Activated CD8-positive, alpha-beta memory T cell treated with anti-CD3 and anti-CD28 coated beads, Interleukin-2, amount 10 ng/mL, durations not matched to agents 7 days and 5 days (primary cell): Measurements from ENCODE around the gene CTSO. TPM values are rescaled to one million over a fixed set of nuclear protein-coding genes. Genes with fewer than 3 reads are reported as not detected.
"Not testable (repeated sequence)": the region's sequence is repeated elsewhere in the genome, so short reads cannot be mapped to it uniquely, and the experiment has no call there.

ENCODE experiments used
- ATAC-seq: fragments of 150-1000 bp; cut with Tn5 transposase; one replicate; pipeline ENCODE4 v1.10.0; 2021; ENCODE audit warnings: moderate library complexity
- CTCF ChIA-PET: fragments of 350-600 bp; sonication (Branson Sonifier 250); formaldehyde crosslinking; loops from one replicate; lab custom pipeline; 2021; ENCODE audit warnings: antibody characterized with exemption; lab: Charles Lee
- DNase-seq: peaks from one replicate; pipeline ENCODE4 v3.0.0-alpha.2; 2020
- H3K27ac Mint-ChIP-seq: one replicate; pipeline ENCODE4 v1.8.0; 2021; ENCODE audit warnings: mild to moderate bottlenecking, mixed read lengths
- H3K27me3 Mint-ChIP-seq: one replicate; pipeline ENCODE4 v1.8.0; 2021; ENCODE audit warnings: mixed read lengths
- H3K36me3 Mint-ChIP-seq: one replicate; pipeline ENCODE4 v1.8.0; 2021; ENCODE audit warnings: mild to moderate bottlenecking, mixed read lengths
- H3K4me1 Mint-ChIP-seq: one replicate; pipeline ENCODE4 v1.8.0; 2021; ENCODE audit warnings: mixed read lengths
- H3K4me3 Mint-ChIP-seq: one replicate; pipeline ENCODE4 v1.8.0; 2021; ENCODE audit warnings: mild to moderate bottlenecking, moderate library complexity, mixed read lengths
- H3K9me3 Mint-ChIP-seq: one replicate; pipeline ENCODE4 v1.8.0; 2022; ENCODE audit warnings: low read depth, mixed read lengths
- total RNA-seq, 2 experiments: library from RNA; stranded (reverse); gene quantifications; one replicate each; pipeline ENCODE4 v1.2.3, GENCODE V29; 2021

Gene CTSO
- total RNA-seq, 2 experiments from 2014 or later: 3.0 to 3.4 TPM

DNA sequence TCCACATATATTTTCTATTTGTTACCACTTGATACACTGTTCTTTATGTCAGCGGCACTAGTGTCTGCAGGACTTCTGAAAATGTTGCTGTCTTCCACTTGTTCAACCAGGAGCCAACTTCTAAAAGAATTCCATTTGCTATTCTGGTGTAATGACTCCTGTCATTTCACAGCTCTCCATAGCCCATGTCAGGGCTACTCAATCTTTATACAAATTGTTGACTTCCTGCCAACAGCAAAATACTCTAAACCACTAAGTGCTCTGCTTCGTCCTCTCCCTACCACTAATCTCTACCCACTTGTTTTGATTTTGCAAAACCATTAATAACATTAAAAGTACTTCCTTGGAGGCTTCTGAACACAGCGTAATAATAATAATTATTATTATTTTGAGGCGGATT, 7.2 kb downstream of the CTSO start:
- H3K36me3 Mint-ChIP-seq: no peaks in the 10 kb centered on the region
- CTCF ChIA-PET: no interaction called here
- no peak overlapping the region for H3K4me3 Mint-ChIP-seq
- H3K9me3 Mint-ChIP-seq: no peaks in the 10 kb centered on the region
- H3K27ac Mint-ChIP-seq: no peak overlapping the region
- no peaks in the 10 kb centered on the region for H3K27me3 Mint-ChIP-seq
- DNase-seq (no peak), ATAC-seq (no peak)
- H3K4me1 Mint-ChIP-seq: no peaks in the 10 kb centered on the region

- DNase-seq: no peak
- Mint-ChIP-seq H3K9me3 (no peaks in the 10 kb centered on the region), H3K4me3 (no peak overlapping the region), H3K36me3 (no peaks in the 10 kb centered on the region), H3K27ac (no peak overlapping the region), H3K4me1 (no peaks in the 10 kb centered on the region), H3K27me3 (no peaks in the 10 kb centered on the region)
- no peak for ATAC-seq
- CTCF ChIA-PET: interaction anchor here (1.0 kb wide), 1 partner anchor 9 kb away, joined by 3 read pairs; the partner anchor contains the start of gene CTSO
Observed at GRCh38 chr4:155944516-155944915, 9.2 kb downstream of the CTSO start.

DNA sequence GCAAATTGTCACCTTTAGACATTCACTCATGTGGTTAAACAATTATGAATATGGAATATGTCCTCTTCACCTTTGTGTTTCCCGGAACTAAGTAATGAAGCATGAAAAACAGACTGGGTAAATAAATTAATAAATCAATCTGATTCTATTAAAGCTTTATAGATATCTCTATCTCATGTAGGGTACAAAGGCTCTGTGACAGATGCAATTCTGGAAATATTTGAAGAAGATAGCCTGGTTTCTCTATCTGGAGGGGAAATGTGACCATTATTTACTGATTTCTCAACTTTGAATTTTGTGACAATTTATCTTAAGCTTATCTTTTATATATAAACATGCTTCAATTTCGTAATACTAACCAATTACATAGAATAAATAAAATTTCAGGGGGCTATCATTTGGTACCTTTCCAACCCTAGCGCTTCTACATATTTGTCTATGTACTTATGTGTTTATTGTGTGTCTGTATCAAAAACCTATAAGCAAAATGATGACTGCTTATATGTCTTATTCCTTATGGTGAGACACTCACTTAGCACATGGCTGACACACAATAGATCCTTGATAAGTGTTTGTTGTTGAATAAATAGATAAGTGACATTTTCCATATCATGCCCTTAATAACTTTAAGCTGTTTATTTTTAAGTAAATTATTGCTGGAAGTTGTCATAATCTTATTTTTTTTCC, 9.9 kb downstream of the CTSO start:
- no peaks in the 10 kb centered on the region for H3K4me1 Mint-ChIP-seq
- H3K4me3 Mint-ChIP-seq: no peak overlapping the region
- H3K27me3 Mint-ChIP-seq: no peaks in the 10 kb centered on the region
- H3K36me3 Mint-ChIP-seq: no peaks in the 10 kb centered on the region
- H3K9me3 Mint-ChIP-seq: no peaks in the 10 kb centered on the region
- CTCF ChIA-PET: interaction anchor here (0.8 to 1.0 kb wide), 2 partner anchors 9 to 10 kb away, joined by 3 to 4 read pairs; partner anchors contain the start of gene CTSO
- no peak overlapping the region for H3K27ac Mint-ChIP-seq
- no peak for ATAC-seq
- DNase-seq: no peak

- Mint-ChIP-seq H3K27ac (no peak overlapping the region), H3K36me3 (no peaks in the 10 kb centered on the region), H3K27me3 (no peaks in the 10 kb centered on the region), H3K9me3 (no peaks in the 10 kb centered on the region), H3K4me3 (no peak overlapping the region), H3K4me1 (no peaks in the 10 kb centered on the region)
- no peak for DNase-seq
- no peak for ATAC-seq
- CTCF ChIA-PET: interaction anchor here (1.2 kb wide), 1 partner anchor 12 kb away, joined by 4 read pairs; the partner anchor contains the start of gene CTSO
Observed at GRCh38 chr4:155941820-155942219, 11.8 kb downstream of the CTSO start.

GRCh38 chr4:155941085-155941790, 12.4 kb downstream of the CTSO start:
- Mint-ChIP-seq H3K27ac (no peak overlapping the region), H3K4me1 (no peaks in the 10 kb centered on the region), H3K4me3 (no peak overlapping the region), H3K36me3 (no peaks in the 10 kb centered on the region), H3K9me3 (no peaks in the 10 kb centered on the region), H3K27me3 (no peaks in the 10 kb centered on the region)
- CTCF ChIA-PET: interaction anchor here (1.2 kb wide), 1 partner anchor 12 kb away, joined by 4 read pairs; the partner anchor contains the start of gene CTSO
- ATAC-seq (no peak), DNase-seq (no peak)

DNA sequence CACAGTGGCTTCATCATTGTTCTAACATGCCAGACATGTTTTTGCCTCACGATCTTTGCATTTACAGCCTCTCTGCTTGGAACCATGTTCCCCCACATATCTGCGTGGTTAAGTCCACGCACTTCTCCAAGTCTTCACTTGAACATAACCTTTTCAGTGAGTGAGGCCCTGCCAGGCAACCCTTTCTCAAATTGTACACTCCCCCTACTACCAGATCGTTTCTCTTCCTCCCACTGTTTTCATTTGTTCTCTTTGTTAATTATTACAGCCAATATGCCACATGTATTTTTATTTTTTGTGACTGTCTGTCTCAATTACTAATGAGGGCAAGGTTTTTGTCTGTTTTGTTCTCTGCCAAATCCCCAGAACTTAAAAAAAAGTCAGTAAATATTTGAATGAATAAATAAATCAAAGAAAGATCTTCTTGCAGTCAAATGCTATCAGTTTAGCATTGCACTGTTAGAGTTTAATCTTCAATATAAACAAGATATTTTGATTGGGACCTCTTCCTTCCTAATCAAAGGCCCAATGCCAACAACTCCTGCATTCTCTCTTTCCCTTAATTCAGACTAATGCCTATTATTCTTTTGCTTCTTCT, 18.2 kb downstream of the CTSO start:
- Mint-ChIP-seq H3K27me3 (no peaks in the 10 kb centered on the region), H3K36me3 (no peaks in the 10 kb centered on the region), H3K27ac (no peak overlapping the region), H3K4me3 (no peak overlapping the region), H3K9me3 (no peaks in the 10 kb centered on the region), H3K4me1 (no peaks in the 10 kb centered on the region)
- ATAC-seq (no peak), DNase-seq (no peak)
- CTCF ChIA-PET: no interaction called here

- H3K36me3 Mint-ChIP-seq, DNase-seq, H3K4me1 Mint-ChIP-seq, ATAC-seq, H3K4me3 Mint-ChIP-seq, CTCF ChIA-PET, H3K27ac Mint-ChIP-seq, H3K9me3 Mint-ChIP-seq, H3K27me3 Mint-ChIP-seq: not testable (repeated sequence)
Observed at GRCh38 chr4:155934634-155935033, 19.0 kb downstream of the CTSO start.

DNA sequence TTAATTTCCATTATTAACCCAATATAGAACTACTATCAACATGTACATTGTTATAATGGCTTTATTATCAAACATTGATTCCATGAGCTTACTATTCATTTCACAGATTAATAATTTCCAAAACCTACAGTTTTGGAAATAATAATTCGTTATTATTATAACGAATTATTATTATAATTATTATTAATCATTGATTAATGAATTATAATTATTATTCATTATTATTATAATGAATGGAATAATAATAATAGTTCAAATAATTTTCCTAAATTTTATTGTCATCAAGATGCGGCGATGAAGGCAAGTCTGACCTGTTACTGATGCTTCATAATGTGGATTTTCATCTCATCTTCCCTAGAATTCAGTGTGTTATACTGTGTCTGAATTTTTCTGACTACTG, 22.0 kb downstream of the CTSO start:
- ATAC-seq: no peak
- no peak overlapping the region for H3K27ac Mint-ChIP-seq
- no peaks in the 10 kb centered on the region for H3K4me1 Mint-ChIP-seq
- CTCF ChIA-PET: no interaction called here
- H3K9me3 Mint-ChIP-seq: no peaks in the 10 kb centered on the region
- H3K4me3 Mint-ChIP-seq: no peak overlapping the region
- DNase-seq: no peak
- no peaks in the 10 kb centered on the region for H3K36me3 Mint-ChIP-seq
- no peaks in the 10 kb centered on the region for H3K27me3 Mint-ChIP-seq

DNA sequence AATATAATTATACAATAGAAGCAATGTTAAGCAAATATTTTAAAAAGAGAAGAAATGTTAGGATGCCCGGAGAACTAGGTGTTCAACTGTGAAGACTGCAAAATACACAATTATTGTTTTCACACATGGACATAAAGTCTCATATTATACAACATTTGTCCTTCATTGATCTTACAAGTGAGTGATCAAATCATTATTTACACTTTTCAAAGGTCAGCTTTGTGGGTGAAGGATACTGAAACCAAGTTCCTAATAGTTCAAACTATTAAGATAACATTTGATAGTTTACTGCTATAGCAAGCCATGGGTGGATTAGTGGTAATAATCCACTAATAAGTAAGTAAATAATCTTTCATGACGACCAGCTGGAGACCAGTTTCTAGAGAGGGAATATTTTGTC, 23.3 kb downstream of the CTSO start:
- no peaks in the 10 kb centered on the region for H3K27me3 Mint-ChIP-seq
- no peak overlapping the region for H3K27ac Mint-ChIP-seq
- no peaks in the 10 kb centered on the region for H3K9me3 Mint-ChIP-seq
- DNase-seq (no peak), ATAC-seq (no peak)
- no peaks in the 10 kb centered on the region for H3K36me3 Mint-ChIP-seq
- no peaks in the 10 kb centered on the region for H3K4me1 Mint-ChIP-seq
- CTCF ChIA-PET: no interaction called here
- no peak overlapping the region for H3K4me3 Mint-ChIP-seq

DNA sequence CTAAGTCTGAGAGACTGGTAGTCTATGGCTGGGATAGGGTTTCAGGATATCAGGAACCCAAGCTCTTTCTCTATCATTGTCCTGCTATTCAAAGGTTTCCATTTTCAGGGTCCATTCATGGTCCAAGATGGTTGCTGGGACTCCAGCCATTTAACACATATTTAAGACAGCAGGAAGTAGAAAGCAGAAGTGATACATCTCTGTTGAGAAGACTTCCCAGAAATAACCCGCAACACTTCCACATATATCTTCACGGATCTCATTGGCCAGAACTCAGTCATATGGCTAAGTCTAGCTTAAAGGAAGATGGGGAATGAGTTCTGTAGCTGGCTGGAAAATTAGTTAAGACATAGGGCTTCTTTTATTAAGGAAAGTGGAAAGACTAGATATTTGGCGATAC, 23.8 kb downstream of the CTSO start:
- DNase-seq (no peak), ATAC-seq (no peak)
- Mint-ChIP-seq H3K4me3 (no peak overlapping the region), H3K27ac (no peak overlapping the region), H3K27me3 (no peaks in the 10 kb centered on the region), H3K36me3 (no peaks in the 10 kb centered on the region), H3K9me3 (no peaks in the 10 kb centered on the region), H3K4me1 (no peaks in the 10 kb centered on the region)
- CTCF ChIA-PET: no interaction called here

GRCh38 chr4:155924637-155925036, 29.0 kb downstream of the CTSO start:
- Mint-ChIP-seq H3K4me1 (no peaks in the 10 kb centered on the region), H3K27me3 (no peaks in the 10 kb centered on the region), H3K36me3 (peaks cover 2% of the 10 kb centered on the region), H3K4me3 (no peak overlapping the region), H3K9me3 (no peaks in the 10 kb centered on the region), H3K27ac (no peak overlapping the region)
- ATAC-seq (no peak), DNase-seq (no peak)
- CTCF ChIA-PET: no interaction called here

DNA sequence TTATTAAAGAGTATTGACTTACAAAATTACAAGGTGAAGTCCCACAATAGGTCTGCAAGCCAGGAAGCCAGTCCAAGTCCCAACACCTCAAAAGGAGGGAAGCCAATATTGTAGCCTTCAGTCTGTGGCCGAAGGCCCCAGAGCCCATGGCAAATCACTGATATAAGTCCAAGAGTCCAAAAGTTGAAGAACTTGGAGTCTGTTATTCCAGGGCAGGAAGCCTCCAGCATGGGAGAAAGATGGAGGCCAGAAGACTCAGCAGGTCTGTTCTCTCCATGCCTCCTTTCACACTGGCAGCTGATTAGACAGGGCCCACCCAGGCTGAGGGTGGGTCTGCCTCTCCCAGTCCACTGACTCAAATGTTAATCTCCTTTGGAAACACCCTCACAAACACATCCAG, 32.1 kb downstream of the CTSO start:
- Mint-ChIP-seq H3K27ac (no peak overlapping the region), H3K9me3 (no peaks in the 10 kb centered on the region), H3K4me3 (no peak overlapping the region), H3K36me3 (peaks cover 2% of the 10 kb centered on the region), H3K4me1 (no peaks in the 10 kb centered on the region), H3K27me3 (no peaks in the 10 kb centered on the region)
- DNase-seq (no peak), ATAC-seq (no peak)
- CTCF ChIA-PET: no interaction called here

DNA sequence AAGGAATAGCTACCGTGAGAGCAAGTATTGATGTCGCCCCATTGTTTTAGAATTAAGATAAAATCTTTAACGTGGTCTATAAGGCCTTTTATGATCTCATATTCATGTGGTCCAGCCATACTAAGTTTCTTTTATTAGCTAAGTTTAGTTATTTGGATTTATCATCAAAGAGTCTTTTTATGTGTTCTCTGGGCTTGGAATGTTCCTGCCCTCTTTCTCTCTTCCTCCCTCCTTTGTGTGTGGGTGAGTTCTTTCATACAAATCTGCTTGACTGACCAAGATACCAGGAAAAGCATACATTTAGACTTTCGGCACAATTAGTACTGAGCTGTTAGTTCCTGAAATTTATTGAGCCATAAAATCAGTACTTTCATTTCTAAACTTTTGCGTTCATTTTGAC, 38.9 kb downstream of the CTSO start:
- H3K4me1 Mint-ChIP-seq: peaks cover 9% of the 10 kb centered on the region
- no peaks in the 10 kb centered on the region for H3K27me3 Mint-ChIP-seq
- no peak overlapping the region for H3K27ac Mint-ChIP-seq
- H3K4me3 Mint-ChIP-seq: no peak overlapping the region
- CTCF ChIA-PET: no interaction called here
- no peaks in the 10 kb centered on the region for H3K9me3 Mint-ChIP-seq
- peaks cover 3% of the 10 kb centered on the region for H3K36me3 Mint-ChIP-seq
- ATAC-seq: no peak
- DNase-seq: no peak

DNA sequence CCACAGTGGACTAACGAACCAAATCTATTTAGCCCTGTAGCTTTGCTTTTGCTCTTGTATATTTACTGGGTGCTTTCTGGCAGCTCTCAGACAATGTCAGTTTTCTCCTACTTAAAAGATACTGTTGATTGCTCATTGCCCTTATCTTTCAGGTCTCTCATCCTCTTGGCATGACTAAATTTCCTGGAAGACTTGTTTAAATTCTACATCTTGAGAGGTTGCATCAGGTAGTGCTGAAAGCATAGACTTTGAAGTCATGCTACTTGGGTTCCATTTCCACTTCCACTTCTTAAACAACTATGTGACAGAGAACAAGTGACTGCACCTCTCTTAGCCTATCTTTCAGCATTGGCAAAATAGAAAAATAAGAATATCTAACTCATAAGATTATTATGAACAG, 41.8 kb downstream of the CTSO start:
- ATAC-seq (no peak), DNase-seq (no peak)
- H3K27me3 Mint-ChIP-seq: no peaks in the 10 kb centered on the region
- peaks cover 16% of the 10 kb centered on the region for H3K4me1 Mint-ChIP-seq
- no peak overlapping the region for H3K4me3 Mint-ChIP-seq
- CTCF ChIA-PET: no interaction called here
- no peak overlapping the region for H3K27ac Mint-ChIP-seq
- no peaks in the 10 kb centered on the region for H3K9me3 Mint-ChIP-seq
- H3K36me3 Mint-ChIP-seq: peaks cover 3% of the 10 kb centered on the region
